T-helper 22 cell (primary cell): Measurements from ENCODE around the gene HMCN1.

Experiments used
- DNase-seq: peaks from one replicate; pipeline ENCODE4 v3.0.0-alpha.2; 2020; ENCODE audit warnings: low read depth

The HMCN1 gene

GRCh38 chr1:186091222-186091720 is 357.1 kb downstream of the HMCN1 start:
- DNase-seq, result no peak

- no peak for DNase-seq
These were observed 359.2 kb downstream of the HMCN1 start for GRCh38 chr1:186093437-186093836.

GRCh38 chr1:186094172-186094571 is 360.0 kb downstream of the HMCN1 start:
- no peak for DNase-seq

GRCh38 chr1:186099336-186100104 is 365.3 kb downstream of the HMCN1 start:
- DNase-seq, result no peak

- DNase-seq, result no peak
These were observed 367.9 kb downstream of the HMCN1 start for GRCh38 chr1:186102107-186102506.

DNA sequence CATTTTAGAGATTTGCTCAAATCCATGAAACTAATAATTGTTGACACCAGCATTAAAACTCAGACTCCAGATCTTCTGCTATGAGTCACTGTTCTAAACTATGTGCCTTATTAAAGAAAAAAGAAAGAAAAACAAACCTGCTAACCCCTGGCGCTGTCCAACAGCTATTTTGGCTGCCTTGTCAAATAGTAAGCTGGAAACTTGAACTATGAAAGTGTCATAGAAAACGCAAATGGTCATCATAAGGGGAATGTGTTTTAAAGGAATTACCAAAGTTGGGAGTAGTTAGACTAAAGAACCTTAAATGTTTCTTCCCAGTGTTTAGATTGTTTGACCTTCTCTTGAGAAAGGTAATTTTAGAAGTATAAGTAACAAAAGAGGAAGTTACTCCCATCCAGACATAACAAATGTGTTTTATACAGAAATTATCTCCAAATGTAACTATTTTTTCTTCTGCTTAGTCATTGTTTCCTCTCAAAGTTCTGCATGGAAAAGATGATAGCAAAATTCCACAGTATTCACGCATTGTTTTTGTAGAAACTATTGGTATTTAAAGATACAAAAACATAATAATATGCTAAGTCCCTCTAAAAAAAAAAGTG is 368.5 kb downstream of the HMCN1 start:
- DNase-seq, result no peak

DNA sequence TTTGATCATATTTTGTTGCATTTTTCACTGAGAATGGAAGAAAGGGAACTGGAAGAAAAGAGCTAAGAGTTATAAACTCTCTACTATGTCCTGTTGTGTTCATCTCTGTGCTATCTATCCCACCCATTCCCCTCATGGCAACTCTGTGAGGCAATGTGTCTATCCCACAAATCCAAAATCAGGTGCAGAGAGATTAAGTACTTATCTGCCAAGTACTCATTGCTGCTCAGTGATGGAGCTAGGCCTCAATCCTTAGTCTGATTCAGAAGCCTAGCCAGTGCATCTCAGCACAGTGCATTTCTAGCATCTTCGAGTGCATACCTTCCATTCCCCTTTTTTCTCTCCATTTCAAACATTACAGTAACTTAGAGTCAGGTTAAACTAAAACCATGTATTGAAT is 370.3 kb downstream of the HMCN1 start:
- DNase-seq, result no peak

DNA sequence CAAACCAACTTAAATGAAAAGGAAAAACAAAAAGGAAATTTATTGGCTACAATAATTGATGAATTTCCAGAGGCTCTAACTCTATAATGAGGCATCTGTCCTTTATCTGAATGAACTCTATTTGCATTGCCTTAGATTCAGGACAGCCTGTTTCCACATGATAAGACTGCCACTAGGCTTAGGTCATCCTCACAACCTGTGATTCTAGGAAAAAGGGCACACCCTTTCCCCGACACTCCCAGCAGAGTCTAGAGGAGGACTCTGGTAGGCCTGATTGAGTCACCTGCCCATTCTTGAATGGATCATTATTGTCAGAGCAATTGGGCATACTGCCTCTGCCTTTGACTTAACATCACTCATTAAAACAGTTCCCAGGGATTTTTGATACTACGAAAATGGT is 378.1 kb downstream of the HMCN1 start:
- DNase-seq, result no peak

DNA sequence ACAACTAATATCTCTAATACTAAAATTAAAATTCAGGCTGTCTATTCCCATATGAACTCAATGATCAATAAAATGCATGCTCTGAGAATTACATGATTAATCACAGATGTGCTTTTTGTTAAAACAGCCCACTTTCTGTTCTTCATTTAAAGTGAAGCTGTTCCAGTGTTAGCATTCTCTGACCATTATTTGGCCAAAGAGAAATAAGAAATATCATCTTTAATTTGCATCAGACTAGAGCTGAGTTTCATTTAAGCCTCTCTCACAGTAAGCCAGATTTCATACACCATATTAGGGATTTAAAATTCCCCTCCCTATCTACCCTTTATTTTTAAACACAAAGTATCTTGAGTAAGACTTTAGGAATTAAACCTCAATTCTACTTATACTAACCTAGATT is 379.3 kb downstream of the HMCN1 start:
- DNase-seq, result no peak

DNA sequence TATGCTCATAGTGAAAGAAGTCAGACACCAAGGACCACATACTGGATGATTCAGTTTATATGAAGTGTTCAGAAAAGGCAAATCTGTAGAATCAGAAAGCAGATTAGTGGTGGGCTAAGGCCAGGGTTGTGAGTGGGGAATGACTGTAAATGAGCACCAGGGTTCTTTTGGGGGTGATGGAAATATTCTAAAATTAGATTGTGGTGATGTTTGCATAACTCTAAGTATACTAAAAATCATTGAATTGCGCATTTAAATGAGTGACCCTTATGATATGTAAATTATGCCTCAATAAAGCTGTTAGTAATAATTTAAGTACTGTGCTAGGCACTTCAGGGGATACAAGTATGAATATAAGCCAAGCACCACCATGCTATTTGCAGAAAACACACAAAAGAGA is 384.5 kb downstream of the HMCN1 start:
- DNase-seq, result no peak

DNA sequence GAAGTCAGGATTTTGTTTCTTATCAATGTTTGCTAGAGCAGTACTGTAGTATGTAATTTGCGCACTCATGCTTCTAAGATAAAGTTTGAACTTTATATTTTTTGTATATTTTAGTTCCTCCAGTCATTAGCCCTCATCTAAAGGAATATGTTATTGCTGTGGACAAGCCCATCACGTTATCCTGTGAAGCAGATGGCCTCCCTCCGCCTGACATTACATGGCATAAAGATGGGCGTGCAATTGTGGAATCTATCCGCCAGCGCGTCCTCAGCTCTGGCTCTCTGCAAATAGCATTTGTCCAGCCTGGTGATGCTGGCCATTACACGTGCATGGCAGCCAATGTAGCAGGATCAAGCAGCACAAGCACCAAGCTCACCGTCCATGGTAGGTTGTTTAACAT is 388.6 kb downstream of the HMCN1 start:
- no peak for DNase-seq

- no peak for DNase-seq
These were observed 390.8 kb downstream of the HMCN1 start for GRCh38 chr1:186125035-186125434.

DNA sequence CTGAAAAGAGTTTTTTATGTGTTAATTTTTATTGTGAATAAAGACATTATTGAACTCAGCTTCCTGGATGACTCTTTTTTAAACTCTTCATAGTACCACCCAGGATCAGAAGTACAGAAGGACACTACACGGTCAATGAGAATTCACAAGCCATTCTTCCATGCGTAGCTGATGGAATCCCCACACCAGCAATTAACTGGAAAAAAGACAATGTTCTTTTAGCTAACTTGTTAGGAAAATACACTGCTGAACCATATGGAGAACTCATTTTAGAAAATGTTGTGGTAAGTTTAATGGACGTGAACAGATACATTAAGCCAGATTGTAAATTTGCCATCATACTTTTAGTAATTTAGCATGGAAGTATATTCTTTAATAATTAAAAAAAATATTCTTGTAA is 391.3 kb downstream of the HMCN1 start:
- no peak for DNase-seq

DNA sequence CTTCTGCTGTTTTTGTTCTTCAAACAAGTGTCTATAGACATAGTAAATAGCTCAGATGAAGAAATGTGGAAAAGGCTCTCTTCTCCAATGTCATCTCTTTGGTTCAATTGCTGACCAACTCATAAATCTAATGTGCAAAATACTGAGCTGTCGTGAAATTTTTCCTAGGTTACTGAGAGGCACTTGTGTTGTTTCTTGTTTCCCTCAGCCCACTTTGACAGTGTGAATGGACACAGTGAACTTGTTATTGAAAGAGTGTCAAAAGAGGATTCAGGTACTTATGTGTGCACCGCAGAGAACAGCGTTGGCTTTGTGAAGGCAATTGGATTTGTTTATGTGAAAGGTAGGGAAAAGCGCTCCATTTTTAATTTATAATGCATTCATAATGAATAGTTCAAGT is 395.6 kb downstream of the HMCN1 start:
- DNase-seq, result no peak

DNA sequence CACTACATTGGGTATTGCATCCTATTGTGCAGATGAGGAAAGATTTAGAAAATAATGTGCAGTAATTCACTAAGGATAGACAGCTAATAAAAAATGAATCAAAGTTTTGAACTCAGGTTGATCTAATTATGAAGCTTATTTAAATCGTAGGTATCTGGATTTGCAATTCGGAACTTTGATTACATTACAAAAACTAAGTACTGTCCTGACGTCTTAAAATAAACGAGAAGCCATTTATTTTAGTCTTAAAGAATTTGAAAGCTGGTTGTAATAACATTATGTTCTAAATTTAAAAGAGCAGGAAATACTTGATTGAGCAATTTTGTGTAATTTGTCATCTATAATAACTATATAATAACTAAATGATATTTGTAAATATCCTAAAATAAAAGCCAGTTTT is 404.9 kb downstream of the HMCN1 start:
- DNase-seq, result no peak

GRCh38 chr1:186139701-186140100 is 405.5 kb downstream of the HMCN1 start:
- DNase-seq, result no peak

DNA sequence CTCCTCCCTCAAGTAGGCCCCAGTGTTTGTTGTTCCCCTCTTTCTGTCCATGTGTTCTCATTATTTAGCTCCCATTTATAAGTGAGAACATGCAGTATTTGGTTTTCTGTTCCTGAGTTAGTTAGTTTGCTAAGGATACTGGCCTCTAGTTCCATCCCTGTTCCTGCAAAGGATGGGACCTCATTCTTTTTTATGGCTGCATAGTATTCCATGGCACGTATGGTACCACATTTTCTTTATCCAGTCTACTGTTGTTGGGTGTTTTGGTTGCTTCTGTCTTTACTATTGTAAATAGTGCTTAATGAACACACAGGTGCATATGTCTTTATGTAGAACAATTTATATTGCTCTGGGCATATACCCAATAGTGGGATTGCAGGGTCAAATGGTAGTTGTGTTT is 408.0 kb downstream of the HMCN1 start:
- no peak for DNase-seq

DNA sequence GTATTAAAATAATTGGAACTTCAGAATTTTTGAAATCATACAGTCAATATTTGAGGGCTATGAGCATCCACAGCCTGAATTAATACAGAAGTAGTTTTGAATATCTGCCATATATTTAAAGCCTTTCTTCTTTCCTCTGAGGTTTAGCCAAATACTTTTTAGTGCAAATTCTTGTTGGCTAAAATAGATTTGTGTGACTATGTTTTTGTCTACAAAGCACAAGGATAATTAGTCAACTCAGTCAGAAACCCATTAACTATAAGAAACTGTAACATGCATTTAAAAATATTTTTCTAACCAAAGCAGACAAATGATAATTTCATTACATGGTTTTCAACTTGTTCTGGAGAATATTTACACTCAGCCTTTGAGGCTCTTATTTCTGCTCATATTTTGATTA is 408.7 kb downstream of the HMCN1 start:
- no peak for DNase-seq

GRCh38 chr1:186143481-186143880 is 409.3 kb downstream of the HMCN1 start:
- no peak for DNase-seq

- DNase-seq, result no peak
These were observed 410.3 kb downstream of the HMCN1 start for GRCh38 chr1:186144505-186144904.

DNA sequence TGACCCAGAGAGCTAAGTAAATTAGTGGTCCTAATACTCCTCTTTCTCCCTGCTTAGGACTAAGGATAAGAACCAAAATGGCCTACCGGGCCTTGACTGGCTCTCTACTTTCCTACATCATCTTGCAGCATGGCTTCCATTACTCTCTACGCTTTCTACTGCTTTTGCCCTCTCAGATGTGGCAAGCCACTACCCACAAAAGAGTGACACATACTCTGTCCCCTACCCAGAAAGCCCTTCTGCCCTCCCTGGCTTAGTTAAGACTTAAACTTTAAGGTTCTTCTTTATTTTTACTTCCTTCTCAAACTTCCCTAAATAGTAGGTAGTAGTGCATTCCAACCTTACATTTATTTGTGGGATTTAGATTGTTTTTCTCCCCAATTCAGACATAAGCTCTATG is 412.8 kb downstream of the HMCN1 start:
- no peak for DNase-seq

GRCh38 chr1:186149591-186149990 is 415.4 kb downstream of the HMCN1 start:
- DNase-seq, result no peak

DNA sequence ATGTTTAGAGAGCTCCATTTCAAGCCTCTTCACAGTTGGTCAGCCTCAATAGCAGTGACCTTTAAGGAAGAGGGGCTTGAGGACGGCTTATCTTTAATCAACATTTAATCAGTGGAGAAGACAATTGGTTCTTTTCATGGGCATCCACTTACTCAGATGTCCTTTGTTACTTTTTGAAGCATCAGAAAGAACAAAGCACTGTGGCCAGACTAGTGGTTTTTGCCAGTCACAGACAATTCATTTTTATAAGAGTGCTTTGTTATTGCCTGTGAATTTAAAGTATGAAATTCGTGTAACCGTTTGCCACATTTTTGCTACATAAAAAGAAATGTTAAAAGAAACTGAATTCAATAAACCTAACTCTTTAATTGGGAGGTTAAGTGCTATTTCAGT is 418.0 kb downstream of the HMCN1 start:
- no peak for DNase-seq
